ENCODE measurements around the gene PHLDA1. TPM values are rescaled to one million over a fixed set of nuclear protein-coding genes. Genes with fewer than 3 reads are reported as not detected.

Gene PHLDA1
- total RNA-seq (10 to 100 TPM in 6 of 7 donors, 1 to 10 TPM in 1; 3.8 to 37.7 (median 19.6) TPM), polyA plus RNA-seq (10 to 100 TPM; 11.4 to 13.1 TPM)
- long read RNA-seq, donor 1, full-length matches to known transcripts, result 8 of 9 reads
- long read RNA-seq, donor 1, partial matches to known transcripts, result 0 of 9 reads
- long read RNA-seq, donor 1, other reads (novel, unspliced or antisense), result 1 of 9 reads
- long read RNA-seq, donor 2, full-length matches to known transcripts, result 18 of 18 reads
- long read RNA-seq, donor 2, partial matches to known transcripts, result 0 of 18 reads
- long read RNA-seq, donor 2, other reads (novel, unspliced or antisense), result 0 of 18 reads
- long read RNA-seq, donor 3, full-length matches to known transcripts, result 48 of 50 reads
- long read RNA-seq, donor 3, partial matches to known transcripts, result 0 of 50 reads
- long read RNA-seq, donor 3, other reads (novel, unspliced or antisense), result 2 of 50 reads

- intact Hi-C loops (cut with DNase I), result loop anchor here in 2 of 4 donors (2.0 to 10.0 kb wide), 4 partner anchors 53 to 519 kb away; partner anchors contain the start of genes KRR1 (in 1 of the 2) and NAP1L1 (in 1 of the 2)
- H3K27ac ChIP-seq, result peak within 1 kb of the TSS; percentile 94 to 96
Measured at GRCh38 chr12:76031414-76032042, at the start of gene PHLDA1. PHLDA1 (minus strand) TSS chr12:76031776.

GRCh38 chr12:76080729-76081415 is 49.3 kb upstream of the PHLDA1 start:
- Histone ChIP-seq H3K4me1 (ENCODE audit: insufficient read depth) (no peaks in the 10 kb centered on the region), H3K9me3 (no peaks in the 10 kb centered on the region), H3K27me3 (no peaks in the 10 kb centered on the region), H3K4me3 (no peak overlapping the region), H3K27ac (no peak overlapping the region), H3K36me3 (no peaks in the 10 kb centered on the region)
- intact Hi-C loops (cut with DNase I), result no loop called here
- no peak for DNase-seq
- TF ChIP-seq EP300 (IDR thresholded peaks at IDR 0.05), result no peak
- 73 to 81% (median 79%) methylated on average over 6 of the region's 6 CpGs for WGBS, 3 donors

More at GRCh38 chr12:76031414-76032042, at the start of gene PHLDA1:
- Histone ChIP-seq H3K27me3 (no peaks in the 10 kb centered on the region), H3K4me3 (peak within 1 kb of the TSS; percentile 56), H3K4me1 (ENCODE audit: insufficient read depth) (peaks cover 5% of the 10 kb centered on the region), H3K36me3 (no peaks in the 10 kb centered on the region), H3K9me3 (no peaks in the 10 kb centered on the region)
- no peak for TF ChIP-seq EP300 (IDR thresholded peaks at IDR 0.05)
- TF ChIP-seq POLR2A (IDR thresholded peaks at IDR 0.05), result peak; percentile 80
- TF ChIP-seq, protein P1, sequence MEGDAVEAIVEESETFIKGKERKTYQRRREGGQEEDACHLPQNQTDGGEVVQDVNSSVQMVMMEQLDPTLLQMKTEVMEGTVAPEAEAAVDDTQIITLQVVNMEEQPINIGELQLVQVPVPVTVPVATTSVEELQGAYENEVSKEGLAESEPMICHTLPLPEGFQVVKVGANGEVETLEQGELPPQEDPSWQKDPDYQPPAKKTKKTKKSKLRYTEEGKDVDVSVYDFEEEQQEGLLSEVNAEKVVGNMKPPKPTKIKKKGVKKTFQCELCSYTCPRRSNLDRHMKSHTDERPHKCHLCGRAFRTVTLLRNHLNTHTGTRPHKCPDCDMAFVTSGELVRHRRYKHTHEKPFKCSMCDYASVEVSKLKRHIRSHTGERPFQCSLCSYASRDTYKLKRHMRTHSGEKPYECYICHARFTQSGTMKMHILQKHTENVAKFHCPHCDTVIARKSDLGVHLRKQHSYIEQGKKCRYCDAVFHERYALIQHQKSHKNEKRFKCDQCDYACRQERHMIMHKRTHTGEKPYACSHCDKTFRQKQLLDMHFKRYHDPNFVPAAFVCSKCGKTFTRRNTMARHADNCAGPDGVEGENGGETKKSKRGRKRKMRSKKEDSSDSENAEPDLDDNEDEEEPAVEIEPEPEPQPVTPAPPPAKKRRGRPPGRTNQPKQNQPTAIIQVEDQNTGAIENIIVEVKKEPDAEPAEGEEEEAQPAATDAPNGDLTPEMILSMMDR (IDR thresholded peaks at IDR 0.05), result peak in 2 of 3 donors; percentile 76 to 79
- DNase-seq, result peak; percentile 92 to 97 (median 96)
- 0 to 1% (median 0%) methylated on average over 49 to 67 of the region's 67 CpGs for WGBS, 3 donors

DNA sequence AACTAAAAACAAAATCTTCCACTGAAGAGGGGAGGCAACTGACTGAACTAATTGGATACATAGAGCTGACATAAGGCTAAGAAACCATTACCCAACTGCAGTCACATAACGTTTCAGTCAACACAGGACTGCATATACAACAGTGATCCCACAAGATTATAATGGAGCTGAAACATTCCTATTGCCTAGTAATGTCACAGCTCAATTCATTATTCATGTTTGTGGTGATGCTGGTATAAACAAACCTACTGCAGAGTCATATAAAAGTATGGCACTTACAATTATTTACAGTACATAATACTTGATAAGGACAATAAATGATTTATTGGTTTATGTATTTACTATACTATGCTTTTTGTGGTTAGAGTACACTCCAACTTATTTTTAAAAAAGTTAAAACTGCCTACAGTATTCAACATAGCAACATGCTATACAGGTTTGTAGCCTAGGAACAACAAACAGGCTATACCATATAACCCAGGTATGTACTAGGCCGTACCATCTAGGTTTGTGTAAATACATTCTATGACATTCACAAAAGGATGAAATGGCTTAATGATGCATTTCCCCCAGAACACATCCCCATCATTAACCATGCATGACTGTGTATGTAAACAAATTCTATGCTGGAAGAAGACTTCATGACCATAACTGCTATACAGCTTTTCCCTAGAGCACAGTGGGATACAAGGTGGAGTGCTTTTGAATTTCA is 48.6 kb upstream of the PHLDA1 start:
- H3K9me3 ChIP-seq, result no peaks in the 10 kb centered on the region
- H3K4me3 ChIP-seq, result no peak overlapping the region
- 82 to 87% (median 84%) methylated on average over 2 of the region's 2 CpGs for WGBS, 3 donors
- H3K27ac ChIP-seq, result no peak overlapping the region
- H3K27me3 ChIP-seq, result no peaks in the 10 kb centered on the region
- peaks cover 2% of the 10 kb centered on the region for H3K4me1 ChIP-seq (ENCODE audit: insufficient read depth)
- no peaks in the 10 kb centered on the region for H3K36me3 ChIP-seq
- intact Hi-C loops (cut with DNase I), result no loop called here
- DNase-seq, result no peak
- no peak for TF ChIP-seq EP300 (IDR thresholded peaks at IDR 0.05)
- TF ChIP-seq, protein P1 (IDR thresholded peaks at IDR 0.05), result no peak
- TF ChIP-seq POLR2A (IDR thresholded peaks at IDR 0.05), result no peak

DNA sequence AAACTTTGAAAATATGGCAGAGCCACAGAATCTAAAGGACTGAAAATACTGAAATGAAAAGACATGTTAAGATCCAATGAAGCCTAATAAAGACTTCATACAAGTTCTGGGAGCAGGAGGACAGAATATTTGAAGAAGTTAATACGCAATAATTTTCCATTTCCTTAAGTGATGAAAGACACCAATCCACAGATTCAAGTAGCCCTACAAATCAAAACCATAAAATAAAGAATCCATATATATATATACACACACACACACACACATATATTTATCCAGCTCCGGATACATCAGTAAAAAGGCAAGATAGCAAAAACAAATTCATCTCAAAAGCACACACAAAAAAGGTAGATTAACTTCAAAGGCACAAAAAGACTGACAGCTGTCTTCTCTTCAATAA is 47.2 kb upstream of the PHLDA1 start:
- no peak for TF ChIP-seq EP300 (IDR thresholded peaks at IDR 0.05)
- TF ChIP-seq, protein P1 (IDR thresholded peaks at IDR 0.05), result no peak
- TF ChIP-seq POLR2A (IDR thresholded peaks at IDR 0.05), result no peak
- H3K9me3 ChIP-seq, result no peaks in the 10 kb centered on the region
- intact Hi-C loops (cut with DNase I), result no loop called here
- H3K27me3 ChIP-seq, result no peaks in the 10 kb centered on the region
- H3K27ac ChIP-seq, result no peak overlapping the region
- DNase-seq, result no peak
- 90 to 94% (median 94%) methylated on average over 2 of the region's 2 CpGs for WGBS, 3 donors
- H3K4me3 ChIP-seq, result no peak overlapping the region
- H3K4me1 ChIP-seq (ENCODE audit: insufficient read depth), result peaks cover 2% of the 10 kb centered on the region
- H3K36me3 ChIP-seq, result no peaks in the 10 kb centered on the region
